Cerebellar cortex (tissue), 1 donor: Measurements from ENCODE around the gene YOD1.
A peak's percentile ranks its signal among the peaks of the same experiment; 100 is the strongest.

Experiments
- DNase-seq: peaks from one replicate; pipeline ENCODE4 v3.0.0-alpha.2; 2015; ENCODE audit warnings: low spot score

The YOD1 gene

GRCh38 chr1:207006914-207007313 is 44.1 kb downstream of the YOD1 start:
- no peak for DNase-seq

DNA sequence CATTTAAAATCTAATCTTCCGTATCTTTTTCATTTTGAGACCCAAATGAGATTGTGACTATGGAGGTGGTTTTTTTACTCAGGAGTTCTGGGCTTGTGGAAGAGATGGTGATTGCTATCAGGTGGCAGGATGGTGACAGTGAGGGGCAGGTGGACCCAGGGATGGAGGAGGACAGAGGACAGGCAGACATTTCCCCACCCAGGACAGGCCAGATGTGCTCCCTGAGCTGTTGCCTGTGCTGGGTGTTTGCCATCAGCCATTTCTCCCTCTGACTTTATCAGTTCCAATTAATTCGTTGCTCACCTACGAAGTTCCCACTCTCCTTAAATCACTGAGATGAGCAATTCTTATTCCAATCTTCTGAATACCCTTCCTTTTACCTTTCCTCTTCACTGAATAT is 44.9 kb downstream of the YOD1 start:
- DNase-seq = no peak

GRCh38 chr1:207004931-207005830 is 45.8 kb downstream of the YOD1 start:
- DNase-seq = peak; percentile 47

GRCh38 chr1:207003210-207003609 is 47.8 kb downstream of the YOD1 start:
- no peak for DNase-seq

DNA sequence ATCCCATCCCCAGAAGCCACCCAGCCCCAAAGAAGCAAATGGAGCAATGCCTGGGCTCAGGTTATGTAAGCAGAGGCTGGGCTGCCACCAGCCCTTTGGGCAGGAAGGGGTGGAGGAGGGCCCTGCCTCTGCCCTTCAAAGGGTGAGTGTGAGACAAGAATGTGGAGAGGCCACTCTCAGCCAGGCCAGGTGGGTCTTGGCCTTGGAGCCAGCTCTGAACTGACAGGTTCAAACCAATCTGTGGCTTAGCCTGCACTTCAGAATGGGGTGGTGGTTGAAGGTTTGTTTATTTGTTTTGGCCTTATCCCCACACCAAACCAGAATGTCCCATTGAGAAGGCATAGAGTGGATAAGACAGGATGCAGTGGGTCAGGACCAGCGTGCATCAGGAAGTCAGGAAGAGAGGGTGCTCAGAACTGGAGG is 48.3 kb downstream of the YOD1 start:
- no peak for DNase-seq

DNA sequence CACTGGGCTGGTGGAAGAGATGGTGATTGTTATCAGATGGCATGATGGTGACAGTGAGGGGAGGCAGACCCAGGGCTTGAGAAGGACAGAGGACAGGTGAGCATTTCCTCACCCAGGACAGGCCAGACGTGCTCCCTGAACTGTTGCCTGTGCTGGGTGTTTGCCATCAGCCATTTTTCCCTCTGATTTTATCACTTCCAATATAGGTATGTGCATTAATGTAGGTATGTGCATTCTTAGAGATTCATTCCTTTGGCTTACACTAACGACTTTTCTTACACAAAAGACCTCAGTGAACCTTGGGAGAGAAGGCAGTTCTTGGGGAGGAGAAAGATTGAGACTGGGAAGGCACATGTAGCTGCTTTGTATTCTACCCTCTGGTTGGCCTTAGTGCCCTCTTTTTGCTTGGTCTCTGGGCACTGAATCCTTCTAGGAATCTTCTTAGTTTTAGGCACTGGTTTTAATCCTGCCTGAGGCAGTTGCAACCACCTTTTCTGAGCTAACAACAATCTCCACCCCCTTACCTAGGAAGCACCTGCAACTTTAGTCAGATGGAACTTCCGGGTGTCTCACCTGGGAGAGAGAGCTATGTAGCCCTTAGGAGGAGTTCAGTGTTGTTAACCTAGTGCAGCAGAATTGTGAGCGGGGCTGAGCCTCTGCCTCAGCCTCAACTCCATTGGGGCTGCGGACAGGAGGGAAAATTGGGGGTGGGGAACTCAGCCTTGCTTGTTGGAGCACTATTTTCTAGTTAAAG is 49.3 kb downstream of the YOD1 start:
- no peak for DNase-seq

DNA sequence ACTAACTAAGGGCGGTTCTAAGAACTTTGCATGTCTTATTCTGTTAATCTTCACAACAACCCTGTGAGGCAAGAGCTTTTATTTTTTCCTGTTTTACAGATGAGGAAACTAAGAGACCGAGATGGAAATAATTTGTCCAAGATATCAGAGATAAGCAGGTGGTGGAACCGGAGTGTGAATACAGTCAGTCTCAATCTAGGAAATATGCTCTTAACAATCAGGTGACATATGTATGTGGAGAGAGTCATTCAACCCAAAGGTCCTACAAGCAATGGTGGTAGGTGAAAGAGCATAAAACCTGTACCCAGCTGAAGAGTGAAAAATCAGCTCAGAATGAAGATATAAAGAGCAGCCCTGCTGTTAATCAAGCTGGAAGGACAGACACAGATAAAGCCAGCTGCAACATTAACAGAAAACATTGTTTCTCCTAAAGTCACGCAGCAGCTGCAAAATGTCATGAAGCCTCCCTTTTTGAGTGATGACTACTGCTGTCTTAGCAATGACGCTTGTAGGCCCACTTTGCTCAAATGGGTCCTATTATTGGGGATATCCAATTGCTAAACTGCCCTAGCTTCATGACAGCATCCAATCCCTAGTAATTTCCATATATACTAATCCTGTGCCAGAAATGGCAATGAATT is 50.2 kb downstream of the YOD1 start:
- no peak for DNase-seq

DNA sequence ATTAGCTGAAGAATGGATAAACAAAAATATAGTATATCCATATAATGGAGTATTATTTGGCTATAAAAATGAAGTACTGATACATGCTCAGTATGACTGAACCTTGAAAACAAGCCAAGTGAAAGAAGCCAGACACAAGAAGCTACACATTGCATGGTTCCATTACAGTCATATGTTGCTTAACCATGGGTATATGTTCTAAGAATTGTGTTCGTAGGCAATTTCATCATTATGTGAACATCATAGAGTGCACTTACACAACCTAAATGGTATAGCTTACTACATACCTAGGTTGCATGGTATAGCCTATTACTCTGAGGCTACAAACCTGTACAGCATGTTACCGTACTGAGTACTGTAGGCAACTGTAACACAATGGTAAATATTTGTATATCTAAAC is 52.2 kb downstream of the YOD1 start:
- no peak for DNase-seq
